ENCODE data around the gene ATXN7L3.

ATXN7L3 gene

GRCh38 chr17:44209786-44210341 lies 10.2 kb upstream of the ATXN7L3 start:
- no peak for TF ChIP-seq TAF1 (IDR thresholded peaks at IDR 0.05; ENCODE audit: borderline replicate concordance, insufficient read depth, low read length)
- TF ChIP-seq SIN3A (IDR thresholded peaks at IDR 0.05; ENCODE audit: borderline replicate concordance, insufficient read depth, low read length): no peak
- no peak for TF ChIP-seq REST (IDR thresholded peaks at IDR 0.05; ENCODE audit: insufficient read depth in 1 of 2, low read depth in 2 of 2, low read length in 2 of 2)
- TF ChIP-seq POLR2AphosphoS5 (IDR thresholded peaks at IDR 0.05; ENCODE audit: low read depth, low read length): no peak
- no peak for TF ChIP-seq FOXP2 (optimal IDR thresholded peaks at IDR 0.05; ENCODE audit: borderline replicate concordance, extremely low read depth, extremely low read length, insufficient read depth)

DNA sequence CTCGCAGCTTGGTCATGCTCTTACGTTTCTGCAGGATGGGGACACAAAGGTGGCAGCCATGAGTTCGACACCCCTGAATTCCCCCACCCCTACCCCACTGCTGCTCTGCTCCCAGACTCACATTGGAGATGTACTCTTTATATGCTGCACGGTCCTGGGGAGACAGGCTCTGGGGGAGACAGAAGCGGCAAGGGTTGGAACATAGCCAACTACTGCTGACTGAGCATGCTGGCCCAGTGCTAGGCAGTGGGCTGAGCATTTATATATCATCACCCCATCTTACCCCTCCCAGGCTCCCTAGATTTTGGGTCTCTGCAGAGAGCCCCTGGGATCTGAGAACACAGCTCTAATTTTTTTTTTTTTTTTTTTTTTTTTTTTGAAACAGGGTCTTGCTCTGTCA lies 8.1 kb upstream of the ATXN7L3 start:
- TF ChIP-seq REST (IDR thresholded peaks at IDR 0.05; ENCODE audit: insufficient read depth in 1 of 2, low read depth in 2 of 2, low read length in 2 of 2) (no peak), POLR2AphosphoS5 (IDR thresholded peaks at IDR 0.05; ENCODE audit: low read depth, low read length) (no peak), SIN3A (IDR thresholded peaks at IDR 0.05; ENCODE audit: borderline replicate concordance, insufficient read depth, low read length) (no peak), TAF1 (IDR thresholded peaks at IDR 0.05; ENCODE audit: borderline replicate concordance, insufficient read depth, low read length) (no peak), FOXP2 (optimal IDR thresholded peaks at IDR 0.05; ENCODE audit: borderline replicate concordance, extremely low read depth, extremely low read length, insufficient read depth) (no peak)

DNA sequence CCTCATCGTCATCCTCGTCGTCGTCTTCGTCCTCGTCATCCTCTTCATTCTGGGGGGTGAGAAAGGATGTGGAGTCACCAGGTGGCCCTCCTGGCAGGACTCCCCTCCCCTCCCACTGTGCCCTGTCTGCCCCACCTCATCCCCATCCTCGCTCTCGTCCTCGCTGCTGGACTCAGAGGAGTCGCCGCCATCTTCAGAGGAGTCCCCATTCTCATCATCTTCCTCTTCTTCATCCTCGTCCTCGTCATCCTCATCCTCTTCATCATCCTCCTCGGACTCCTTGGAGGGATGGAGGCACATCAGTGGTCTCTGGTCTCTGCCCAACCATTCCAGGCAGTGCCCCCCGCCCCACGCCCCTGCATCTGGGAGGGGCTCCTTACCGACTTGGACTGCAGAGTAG lies 7.6 kb upstream of the ATXN7L3 start:
- TF ChIP-seq POLR2AphosphoS5 (IDR thresholded peaks at IDR 0.05; ENCODE audit: low read depth, low read length): no peak
- no peak for TF ChIP-seq TAF1 (IDR thresholded peaks at IDR 0.05; ENCODE audit: borderline replicate concordance, insufficient read depth, low read length)
- no peak for TF ChIP-seq SIN3A (IDR thresholded peaks at IDR 0.05; ENCODE audit: borderline replicate concordance, insufficient read depth, low read length)
- TF ChIP-seq FOXP2 (optimal IDR thresholded peaks at IDR 0.05; ENCODE audit: borderline replicate concordance, extremely low read depth, extremely low read length, insufficient read depth): no peak
- no peak for TF ChIP-seq REST (IDR thresholded peaks at IDR 0.05; ENCODE audit: insufficient read depth in 1 of 2, low read depth in 2 of 2, low read length in 2 of 2)

DNA sequence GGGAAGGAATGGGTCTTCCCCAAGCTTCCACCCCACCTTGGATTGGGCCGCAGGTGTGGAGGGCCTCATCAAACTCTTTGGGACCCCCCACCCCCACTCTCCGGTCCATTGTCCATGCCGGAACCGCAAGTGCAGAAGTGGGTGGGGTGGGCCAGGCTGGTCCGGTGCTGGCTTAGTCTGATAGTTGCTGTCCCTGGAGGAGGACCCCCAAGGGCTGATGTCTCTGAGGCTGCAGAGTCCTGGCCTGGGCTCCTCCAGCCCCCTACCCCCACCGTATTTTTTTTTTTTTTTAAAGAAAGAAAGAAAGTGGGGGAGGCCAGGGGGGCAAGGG lies 7.1 kb upstream of the ATXN7L3 start:
- no peak for TF ChIP-seq SIN3A (IDR thresholded peaks at IDR 0.05; ENCODE audit: borderline replicate concordance, insufficient read depth, low read length)
- no peak for TF ChIP-seq TAF1 (IDR thresholded peaks at IDR 0.05; ENCODE audit: borderline replicate concordance, insufficient read depth, low read length)
- no peak for TF ChIP-seq POLR2AphosphoS5 (IDR thresholded peaks at IDR 0.05; ENCODE audit: low read depth, low read length)
- no peak for TF ChIP-seq FOXP2 (optimal IDR thresholded peaks at IDR 0.05; ENCODE audit: borderline replicate concordance, extremely low read depth, extremely low read length, insufficient read depth)
- no peak for TF ChIP-seq REST (IDR thresholded peaks at IDR 0.05; ENCODE audit: insufficient read depth in 1 of 2, low read depth in 2 of 2, low read length in 2 of 2)

All from PFSK-1 (cell line).